HL-60 (cell line): ENCODE results near the gene RNLS.

Source experiments
- GABPA ChIP-seq: IDR thresholded peaks from 2 replicates; pipeline ENCODE4 v1.6.1; 2012; ENCODE audit warnings: low read depth
- POLR2AphosphoS5 ChIP-seq: IDR thresholded peaks from 2 replicates; pipeline ENCODE4 v1.6.1; 2012; ENCODE audit warnings: low read depth
- SPI1 ChIP-seq: IDR thresholded peaks from 2 replicates; pipeline ENCODE4 v1.6.1; 2012; ENCODE audit warnings: low read depth, mild to moderate bottlenecking, borderline replicate concordance
- TF ChIP-seq, protein P1 (sequence below): IDR thresholded peaks from one replicate; pipeline ENCODE4 v1.5.1; 2011; ENCODE audit warnings: low read length, control low read depth, inconsistent platforms; ENCODE audit not compliant: insufficient read depth
- TF ChIP-seq, protein P2 (sequence below): IDR thresholded peaks from 2 replicates; pipeline ENCODE4 v1.6.1; 2012; ENCODE audit warnings: low read depth; ENCODE audit not compliant: insufficient replicate concordance

DNA sequence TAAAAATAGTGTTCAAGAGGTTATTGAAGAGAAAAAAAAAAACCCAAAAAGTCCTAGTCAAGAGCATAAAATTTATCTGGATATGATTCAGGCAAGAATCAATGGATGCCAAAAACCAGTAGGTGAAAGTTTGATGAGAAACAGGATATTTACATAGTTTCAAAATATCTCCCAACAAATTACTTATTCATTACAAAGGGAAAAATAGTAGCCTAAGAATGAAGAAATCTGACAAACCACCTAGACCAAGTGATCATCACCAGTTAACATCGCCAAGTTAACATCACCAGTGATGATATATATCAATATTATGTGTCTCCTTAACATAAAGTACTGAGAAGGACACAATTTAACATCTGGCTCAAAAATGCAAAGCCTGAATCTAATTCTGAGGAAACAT, 85.2 kb downstream of the RNLS start:
- TF ChIP-seq, protein P1, sequence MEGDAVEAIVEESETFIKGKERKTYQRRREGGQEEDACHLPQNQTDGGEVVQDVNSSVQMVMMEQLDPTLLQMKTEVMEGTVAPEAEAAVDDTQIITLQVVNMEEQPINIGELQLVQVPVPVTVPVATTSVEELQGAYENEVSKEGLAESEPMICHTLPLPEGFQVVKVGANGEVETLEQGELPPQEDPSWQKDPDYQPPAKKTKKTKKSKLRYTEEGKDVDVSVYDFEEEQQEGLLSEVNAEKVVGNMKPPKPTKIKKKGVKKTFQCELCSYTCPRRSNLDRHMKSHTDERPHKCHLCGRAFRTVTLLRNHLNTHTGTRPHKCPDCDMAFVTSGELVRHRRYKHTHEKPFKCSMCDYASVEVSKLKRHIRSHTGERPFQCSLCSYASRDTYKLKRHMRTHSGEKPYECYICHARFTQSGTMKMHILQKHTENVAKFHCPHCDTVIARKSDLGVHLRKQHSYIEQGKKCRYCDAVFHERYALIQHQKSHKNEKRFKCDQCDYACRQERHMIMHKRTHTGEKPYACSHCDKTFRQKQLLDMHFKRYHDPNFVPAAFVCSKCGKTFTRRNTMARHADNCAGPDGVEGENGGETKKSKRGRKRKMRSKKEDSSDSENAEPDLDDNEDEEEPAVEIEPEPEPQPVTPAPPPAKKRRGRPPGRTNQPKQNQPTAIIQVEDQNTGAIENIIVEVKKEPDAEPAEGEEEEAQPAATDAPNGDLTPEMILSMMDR = no peak
- TF ChIP-seq POLR2AphosphoS5 (no peak), SPI1 (no peak), GABPA (no peak)
- TF ChIP-seq, protein P2, sequence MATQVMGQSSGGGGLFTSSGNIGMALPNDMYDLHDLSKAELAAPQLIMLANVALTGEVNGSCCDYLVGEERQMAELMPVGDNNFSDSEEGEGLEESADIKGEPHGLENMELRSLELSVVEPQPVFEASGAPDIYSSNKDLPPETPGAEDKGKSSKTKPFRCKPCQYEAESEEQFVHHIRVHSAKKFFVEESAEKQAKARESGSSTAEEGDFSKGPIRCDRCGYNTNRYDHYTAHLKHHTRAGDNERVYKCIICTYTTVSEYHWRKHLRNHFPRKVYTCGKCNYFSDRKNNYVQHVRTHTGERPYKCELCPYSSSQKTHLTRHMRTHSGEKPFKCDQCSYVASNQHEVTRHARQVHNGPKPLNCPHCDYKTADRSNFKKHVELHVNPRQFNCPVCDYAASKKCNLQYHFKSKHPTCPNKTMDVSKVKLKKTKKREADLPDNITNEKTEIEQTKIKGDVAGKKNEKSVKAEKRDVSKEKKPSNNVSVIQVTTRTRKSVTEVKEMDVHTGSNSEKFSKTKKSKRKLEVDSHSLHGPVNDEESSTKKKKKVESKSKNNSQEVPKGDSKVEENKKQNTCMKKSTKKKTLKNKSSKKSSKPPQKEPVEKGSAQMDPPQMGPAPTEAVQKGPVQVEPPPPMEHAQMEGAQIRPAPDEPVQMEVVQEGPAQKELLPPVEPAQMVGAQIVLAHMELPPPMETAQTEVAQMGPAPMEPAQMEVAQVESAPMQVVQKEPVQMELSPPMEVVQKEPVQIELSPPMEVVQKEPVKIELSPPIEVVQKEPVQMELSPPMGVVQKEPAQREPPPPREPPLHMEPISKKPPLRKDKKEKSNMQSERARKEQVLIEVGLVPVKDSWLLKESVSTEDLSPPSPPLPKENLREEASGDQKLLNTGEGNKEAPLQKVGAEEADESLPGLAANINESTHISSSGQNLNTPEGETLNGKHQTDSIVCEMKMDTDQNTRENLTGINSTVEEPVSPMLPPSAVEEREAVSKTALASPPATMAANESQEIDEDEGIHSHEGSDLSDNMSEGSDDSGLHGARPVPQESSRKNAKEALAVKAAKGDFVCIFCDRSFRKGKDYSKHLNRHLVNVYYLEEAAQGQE = no peak
